Activated T-cell treated with anti-CD3 and anti-CD28 coated beads for 24 hours (primary cell): Measurements from ENCODE around the gene KRT71.

Experiments
- DNase-seq: peaks from one replicate; pipeline ENCODE4 v3.0.0-alpha.2; 2020; ENCODE audit warnings: low read depth

KRT71 gene

DNA sequence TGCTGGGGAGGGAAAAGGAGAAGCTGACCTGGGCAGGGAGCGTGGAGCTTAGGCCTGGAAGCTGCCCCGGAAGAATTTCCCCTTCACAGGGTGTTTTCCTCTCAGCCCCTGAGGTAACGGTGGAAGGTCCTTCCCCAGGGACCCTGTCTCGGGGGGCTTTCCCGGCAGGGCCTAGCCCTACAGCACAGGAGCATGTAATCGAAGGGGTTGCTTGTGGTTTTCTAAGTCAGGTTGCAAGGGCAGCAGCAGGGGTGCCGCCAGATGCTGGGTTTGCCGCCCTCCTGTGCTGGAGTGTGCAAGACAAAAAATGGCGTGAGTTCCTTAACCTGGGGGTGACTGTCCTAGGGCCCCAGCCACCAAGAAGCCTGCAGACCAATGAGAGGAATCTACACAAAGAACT, 22.3 kb upstream of the KRT71 start:
- no peak for DNase-seq

DNA sequence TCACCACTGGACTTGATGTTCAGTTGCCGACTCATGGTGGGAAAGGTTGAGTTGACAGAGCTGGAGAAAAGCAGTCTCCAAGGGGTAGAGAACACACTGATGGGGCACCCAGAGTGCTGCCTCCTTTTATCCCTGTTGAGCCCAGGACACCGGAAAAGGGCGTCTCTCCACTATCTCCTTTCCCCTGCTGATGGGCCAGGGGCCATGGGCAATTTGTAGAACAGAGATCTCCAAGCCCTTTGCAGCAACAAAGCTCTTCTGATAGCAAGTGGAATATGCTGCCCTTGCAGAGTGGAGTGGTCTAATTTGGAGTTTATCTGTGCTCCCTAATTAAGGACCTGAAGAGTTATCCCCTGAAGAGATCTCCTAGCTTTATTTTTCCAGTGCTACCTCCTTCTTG, 20.8 kb upstream of the KRT71 start, which contains the start of gene KRT74:
TSS of gene KRT74 (minus strand) at position 101 of the 400 bp plus-strand sequence. CDS start at position 35, 66 bp downstream.
- no peak for DNase-seq

DNA sequence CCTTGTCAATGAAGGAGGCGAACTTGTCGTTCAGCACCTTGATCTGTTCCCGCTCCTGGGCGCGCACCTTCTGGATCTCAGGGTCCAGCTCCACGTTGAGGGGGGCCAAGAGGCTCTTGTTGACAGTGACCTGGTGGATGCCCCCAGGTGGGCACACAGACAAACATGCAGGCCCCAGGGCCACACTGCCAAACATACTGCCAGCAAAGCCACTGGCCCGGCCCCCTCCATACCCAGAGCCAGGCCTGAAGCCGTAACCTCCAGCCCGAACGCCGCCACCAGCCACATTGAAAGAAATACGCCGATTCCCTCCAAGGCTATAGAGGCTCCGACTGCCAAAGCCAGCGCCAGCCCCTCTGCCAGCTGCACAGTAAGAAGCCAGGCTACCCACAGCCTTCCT, 20.4 kb upstream of the KRT71 start:
- DNase-seq = no peak

DNA sequence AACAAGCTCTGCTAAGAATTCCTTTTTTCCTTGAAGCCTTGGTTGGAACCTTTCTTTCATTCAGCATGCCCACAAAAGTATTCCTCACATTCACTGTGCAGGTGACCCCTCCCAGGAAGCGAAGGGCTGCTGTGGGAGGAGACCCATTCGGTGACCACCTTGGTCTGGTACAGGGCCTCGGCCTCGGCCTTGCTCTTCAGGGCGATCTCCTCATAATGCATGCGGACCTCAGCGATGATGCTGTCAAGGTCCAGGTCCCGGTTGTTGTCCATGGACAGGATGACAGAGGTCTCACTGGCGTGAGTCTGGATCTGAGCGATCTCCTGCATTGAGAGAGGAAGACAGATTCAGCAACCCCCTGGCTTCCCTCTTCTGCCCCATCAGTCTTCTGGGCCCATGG, 17.6 kb upstream of the KRT71 start:
- no peak for DNase-seq

DNA sequence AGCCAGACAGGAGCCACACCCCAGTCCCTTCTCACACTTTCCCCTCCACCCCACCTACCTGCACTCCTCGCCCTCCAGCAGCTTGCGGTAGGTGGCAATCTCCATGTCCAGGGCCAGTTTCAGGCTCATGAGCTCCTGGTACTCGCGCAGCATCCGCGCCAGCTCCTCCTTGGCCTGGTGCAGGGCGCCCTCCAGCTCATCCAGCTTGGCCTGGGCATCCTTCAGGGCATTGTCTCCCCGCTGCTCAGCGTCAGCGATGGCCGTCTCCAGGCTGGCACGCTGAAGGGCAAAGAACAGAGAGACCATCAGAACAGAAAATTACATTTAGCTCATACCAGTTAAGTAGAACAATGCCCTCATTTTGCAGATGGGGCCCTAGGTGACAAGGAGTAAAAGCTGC, 15.2 kb upstream of the KRT71 start:
- DNase-seq = no peak

DNA sequence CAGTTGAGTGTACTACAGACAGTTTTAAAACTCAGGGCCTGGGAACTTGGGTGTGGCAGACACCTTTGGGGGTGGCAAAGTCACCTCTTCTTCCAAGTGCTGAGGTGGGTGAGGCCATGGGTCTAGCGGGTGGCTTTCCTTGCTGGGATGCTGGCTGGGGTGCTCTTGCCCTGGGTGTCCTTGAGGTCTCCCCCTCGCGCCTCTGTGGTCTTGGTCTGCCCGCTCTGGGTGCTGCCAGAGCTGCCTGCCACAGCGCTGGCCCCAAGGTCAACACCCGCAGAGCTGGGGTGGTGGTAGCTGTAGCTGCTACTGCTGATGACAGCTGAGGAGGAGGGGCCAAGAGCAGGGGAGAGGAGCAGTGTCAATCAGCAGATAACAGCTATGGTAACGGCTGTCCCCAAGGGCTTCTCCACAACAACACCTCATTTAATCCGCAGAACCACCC, 13.9 kb upstream of the KRT71 start:
- no peak for DNase-seq

DNA sequence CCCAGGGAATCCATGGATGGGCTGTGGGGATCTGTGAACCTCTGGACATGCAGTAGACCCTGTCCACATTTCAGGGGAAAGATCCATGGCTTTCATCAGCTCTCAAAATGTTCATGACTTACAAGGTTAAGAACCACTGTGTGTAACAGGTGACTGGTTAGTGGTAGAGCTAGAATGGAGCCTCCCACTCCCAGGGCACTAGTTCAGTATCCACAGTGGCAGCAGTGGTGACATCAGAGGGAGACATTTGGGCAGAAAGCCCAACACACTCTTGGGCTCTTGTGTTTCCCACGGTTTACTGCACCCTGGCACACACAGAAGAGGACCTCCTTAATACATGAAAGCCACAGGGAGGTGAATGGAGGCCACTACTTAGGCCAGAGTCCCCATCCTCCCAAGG, 11.6 kb upstream of the KRT71 start:
- no peak for DNase-seq

DNA sequence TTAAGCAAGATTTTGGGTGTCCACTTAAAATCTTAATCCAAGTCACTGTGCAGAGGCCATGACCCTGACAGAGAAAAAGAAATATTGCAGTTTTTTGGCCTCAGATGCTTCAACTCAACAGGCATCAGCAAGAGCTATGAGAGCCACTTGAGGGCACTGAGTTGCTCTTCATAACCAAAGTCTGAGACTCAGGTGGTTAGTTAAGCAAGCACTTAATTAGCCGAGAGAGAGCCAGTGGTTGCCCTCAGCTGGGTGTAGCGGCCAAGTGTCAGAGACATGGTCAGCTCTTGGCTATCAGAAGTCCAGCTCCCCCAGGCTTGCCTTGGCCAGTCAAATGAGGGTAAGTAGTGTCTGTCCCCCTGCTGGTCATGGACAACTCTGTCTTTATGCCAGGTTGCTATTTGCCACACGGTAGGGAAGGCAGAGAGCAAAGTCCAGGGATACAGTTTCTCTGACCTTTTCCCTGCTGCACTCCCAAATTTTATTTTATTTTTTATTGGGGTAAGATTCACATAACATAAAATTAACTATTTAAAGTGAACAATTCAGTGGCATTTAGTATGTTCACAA, 9.0 kb upstream of the KRT71 start:
- DNase-seq = no peak

DNA sequence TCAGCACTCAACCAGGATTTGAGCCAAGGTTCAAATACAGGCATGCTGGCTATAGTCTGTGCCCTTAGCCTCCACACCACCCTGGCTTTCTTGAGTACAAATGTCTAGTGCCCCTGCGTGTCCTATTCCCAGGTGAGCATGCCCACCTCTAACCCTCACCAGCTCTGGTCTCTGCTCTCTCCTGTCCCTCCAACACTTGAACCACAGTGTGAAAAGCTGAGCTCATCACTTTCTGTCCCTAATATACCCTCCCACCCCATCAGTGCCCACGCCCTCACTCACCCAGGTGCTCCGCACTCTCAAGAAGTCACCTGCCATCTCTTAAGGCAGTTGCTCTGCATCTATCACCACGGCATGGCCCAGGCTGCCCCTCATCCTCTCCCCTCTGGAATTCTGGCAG, 7.0 kb upstream of the KRT71 start:
- no peak for DNase-seq

DNA sequence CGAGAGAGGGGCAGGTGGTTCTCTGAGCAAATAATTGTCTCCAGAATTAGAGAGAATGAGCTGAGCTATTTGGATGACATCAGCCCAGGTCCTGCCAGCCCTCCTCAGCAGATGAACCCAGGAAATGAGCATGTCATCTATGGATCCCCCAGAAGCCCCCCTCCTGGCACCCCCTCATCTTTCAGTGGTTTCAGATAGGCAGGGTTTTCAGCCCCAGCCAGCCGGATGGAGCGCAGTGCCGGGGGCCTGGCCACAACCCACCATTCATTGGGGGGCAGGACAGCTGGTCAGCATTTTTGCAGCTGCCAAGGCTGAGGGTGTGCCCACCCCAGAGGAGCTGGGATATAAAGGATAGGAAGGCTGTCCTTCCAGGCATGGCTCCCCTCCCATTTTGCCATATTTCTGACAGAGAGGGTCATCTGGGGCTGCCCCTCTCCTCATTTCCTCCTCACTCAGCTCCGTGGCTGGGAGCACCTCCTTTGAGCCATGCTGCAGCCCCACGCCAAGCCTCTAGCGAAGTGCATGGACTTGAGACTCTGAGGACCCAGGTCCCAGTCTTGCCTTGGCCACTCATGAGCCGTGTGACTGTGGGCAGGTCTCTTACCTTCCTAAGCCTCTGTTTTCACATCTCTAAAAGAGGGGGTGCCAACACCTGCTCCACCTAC, 6.0 kb upstream of the KRT71 start:
- no peak for DNase-seq

DNA sequence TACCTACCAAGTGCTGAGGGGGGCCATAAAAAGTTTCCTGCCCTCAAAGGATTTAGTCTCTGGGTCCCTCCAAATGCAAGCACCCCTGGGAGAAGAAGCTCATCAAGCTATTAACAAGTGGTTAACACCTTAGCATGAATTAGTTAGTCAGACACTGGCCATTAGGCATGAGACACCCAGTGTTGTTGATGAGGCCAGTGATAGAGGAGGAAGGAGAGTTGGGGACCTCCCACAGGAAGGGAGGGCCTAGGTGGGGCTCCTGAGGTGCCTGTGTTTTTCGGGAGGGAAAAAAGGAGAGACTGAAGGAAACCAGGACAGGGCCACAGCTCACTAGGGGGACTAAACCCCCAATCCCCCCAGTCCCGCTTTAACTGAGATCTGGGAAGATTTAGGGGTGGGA, 4.5 kb upstream of the KRT71 start:
- no peak for DNase-seq

DNA sequence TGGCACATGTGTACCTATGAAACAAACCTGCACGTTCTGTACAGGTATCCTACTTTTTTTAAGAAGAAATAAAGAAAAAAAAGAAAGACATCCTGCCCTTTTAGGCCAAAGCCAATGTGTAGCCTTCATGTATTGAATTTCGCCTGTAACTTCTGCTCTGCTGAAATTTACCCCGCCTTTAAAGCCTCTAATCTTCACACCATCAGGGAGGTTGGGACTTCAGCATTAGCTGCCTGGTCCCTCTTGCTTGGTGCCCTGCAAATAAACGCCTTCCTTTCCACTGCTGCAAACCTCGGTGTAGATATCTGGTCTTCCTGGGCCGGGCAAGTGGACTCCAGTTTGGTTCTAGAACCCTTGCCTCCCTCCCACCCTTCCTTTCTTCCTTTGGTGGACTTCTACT, 2.6 kb upstream of the KRT71 start:
- no peak for DNase-seq

DNA sequence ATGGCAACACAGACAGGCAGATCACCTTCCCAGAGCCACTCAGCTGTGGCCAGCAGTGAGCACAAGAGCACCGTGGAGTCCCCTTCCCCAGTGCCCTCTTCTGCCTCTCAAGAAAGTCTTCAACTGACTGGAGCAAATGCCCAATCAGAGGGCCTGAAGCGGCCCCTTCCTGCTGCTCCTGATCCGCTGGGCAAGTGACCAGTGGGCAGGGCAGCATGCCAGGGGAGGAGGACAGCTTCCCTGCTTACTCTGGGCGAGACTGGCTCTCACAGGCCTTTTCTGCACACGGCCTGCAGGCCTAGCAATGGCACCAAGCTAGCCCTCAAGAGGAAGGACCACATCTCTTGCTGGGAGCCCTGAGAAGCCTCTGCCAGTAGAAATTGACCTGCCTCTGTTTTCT, 890 bp downstream of the KRT71 start:
- no peak for DNase-seq

DNA sequence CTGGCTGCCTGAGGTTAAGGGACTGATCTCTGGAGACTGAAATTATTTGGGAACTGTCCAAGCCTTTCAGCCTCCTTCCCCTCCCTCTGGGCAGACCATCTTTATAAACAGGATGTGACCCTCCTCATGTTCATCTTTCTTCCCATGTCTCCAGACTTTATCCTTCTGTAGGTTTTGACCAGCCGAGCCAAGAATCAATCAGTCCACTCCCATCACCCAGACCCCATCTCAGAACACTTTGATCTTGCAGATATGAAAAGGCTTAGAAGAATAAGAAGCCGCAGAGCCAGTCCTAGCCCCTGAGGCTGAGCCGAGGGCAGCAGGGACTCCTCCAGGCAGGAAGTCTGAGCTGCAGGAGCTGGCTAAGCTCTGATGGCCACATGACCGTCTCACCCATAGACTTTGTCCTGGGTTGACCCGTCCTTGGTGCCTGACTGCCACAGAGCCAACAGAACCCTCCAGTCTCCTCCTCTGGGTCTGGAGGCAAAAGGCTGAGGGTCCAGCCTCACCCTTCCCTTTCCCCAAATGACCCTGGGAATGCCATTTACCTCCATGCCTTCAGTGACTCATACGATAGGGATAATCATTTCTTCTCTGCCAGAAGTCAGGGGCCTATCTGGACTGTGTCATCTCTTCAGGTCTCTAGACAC, 1.6 kb downstream of the KRT71 start:
- DNase-seq = no peak

DNA sequence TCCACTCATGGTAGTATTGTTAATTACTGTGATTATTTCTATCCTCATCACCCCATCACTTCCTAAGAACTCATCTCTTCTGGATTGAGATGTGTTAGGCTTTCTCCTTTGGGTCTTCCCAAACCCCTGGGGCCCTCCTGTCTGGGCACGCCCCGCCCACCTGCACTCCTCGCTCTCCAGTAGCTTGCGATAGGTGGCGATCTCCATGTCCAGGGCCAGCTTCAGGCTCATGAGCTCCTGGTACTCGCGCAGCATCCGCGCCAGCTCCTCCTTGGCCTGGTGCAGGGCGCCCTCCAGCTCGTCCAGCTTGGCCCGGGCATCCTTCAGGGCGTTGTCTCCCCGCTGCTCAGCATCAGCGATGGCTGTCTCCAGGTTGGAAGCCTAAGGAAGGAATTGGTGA, 6.8 kb downstream of the KRT71 start:
- no peak for DNase-seq

DNA sequence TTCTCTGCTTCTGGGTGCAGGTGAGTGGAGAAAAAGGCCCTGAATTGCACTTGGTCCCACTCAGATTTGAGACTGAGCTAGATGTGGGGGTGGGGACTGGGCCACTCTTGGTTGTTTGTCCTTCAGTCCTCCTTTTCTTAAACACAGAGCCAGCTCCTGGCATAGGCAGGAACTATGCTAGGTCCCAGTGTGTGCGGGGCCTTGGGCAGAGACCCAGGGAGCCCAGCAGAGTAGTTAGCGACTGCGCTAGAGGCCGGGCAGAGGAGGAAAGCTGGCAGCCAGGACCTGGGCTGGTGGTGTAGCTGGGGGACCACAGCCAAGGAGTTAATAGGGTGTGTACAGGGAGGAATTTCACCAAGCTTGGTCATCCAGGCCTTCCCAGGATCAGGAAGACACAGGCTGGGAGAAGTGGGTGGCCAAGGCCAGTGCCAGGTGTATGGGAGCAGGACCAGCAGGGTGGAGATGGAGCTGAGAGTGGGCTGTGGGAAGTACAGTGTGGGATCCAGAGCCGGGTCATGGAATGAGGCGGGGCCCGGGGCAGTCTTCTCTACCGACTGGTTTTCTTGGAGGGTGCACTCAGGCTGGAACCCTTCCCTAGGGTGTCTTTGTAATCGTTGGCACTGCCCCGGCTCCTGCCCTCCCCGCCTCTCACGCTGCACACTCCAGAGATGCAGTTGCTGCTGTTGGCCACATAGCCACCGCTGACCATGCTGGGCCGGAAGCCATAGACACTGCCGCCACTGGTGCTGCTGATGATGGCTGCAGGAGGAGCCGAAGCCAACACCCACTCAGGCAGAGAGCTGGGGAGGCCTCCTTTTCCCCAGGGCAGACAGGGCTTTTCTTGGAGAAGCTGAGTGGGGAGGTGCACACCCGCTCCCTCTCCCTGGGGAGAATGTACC, 8.7 kb downstream of the KRT71 start:
- no peak for DNase-seq

DNA sequence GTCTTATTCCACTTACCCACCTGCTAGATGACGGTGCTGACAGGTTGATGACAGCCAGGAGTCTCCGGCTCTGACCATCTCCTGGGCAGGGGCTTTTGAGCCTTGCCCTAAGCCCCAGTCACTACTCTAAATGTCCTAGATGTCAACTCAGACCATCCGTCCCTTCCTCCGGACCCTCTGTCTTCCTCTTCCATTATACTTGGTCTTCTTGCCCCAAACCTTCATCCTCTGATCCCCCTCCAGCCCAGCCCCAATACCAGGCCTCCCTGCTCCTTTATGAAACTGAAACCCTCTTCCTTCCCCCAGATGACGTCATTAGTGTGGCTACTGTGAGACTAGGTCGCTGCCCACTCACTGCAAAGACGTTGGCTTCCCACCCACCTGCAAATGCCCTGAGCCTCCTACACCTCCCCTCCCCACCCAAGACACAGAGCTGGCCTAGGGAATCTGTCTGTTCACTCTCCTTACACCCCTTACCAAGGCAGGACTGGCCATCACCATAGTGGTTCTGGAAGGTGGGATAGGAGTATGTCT, 10.1 kb downstream of the KRT71 start:
- DNase-seq = no peak

DNA sequence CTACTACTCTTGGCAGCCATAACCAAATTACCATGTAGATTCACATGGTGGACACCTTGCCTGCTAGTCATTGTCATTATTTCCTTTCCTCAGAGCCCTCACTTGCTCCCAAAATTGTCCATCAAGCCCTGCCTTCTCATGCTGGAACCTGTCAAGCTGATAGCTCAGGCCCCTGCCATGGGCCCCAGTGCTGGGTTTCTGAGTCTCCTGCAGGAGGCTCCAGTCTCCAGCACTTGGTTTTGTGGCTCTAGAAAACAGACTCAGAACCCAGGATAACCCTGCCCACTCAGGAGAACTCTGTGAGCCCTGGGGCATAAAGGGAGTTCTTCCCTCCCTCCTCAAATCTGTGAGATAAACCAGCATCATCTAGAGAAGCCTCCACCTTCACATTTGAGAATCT, 10.8 kb downstream of the KRT71 start:
- DNase-seq = no peak

DNA sequence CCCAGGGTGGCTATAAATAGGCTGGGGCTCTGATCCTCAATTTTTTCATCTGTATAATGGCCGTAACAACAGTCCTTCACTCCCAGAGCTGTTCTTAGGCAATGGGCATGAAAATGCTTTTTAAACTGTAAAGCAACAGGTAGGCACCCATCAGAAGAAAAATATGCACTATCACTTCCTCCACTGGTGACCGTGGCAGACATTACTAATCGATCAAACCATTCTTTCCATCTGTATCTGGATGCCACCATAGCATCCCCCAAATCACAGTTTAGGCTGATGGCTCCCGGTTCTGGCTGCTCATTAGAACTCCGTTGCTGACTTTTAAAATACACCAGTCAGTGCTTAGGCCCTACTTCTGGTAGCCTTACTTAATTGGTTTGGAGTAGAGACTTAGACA, 11.2 kb downstream of the KRT71 start:
- no peak for DNase-seq

DNA sequence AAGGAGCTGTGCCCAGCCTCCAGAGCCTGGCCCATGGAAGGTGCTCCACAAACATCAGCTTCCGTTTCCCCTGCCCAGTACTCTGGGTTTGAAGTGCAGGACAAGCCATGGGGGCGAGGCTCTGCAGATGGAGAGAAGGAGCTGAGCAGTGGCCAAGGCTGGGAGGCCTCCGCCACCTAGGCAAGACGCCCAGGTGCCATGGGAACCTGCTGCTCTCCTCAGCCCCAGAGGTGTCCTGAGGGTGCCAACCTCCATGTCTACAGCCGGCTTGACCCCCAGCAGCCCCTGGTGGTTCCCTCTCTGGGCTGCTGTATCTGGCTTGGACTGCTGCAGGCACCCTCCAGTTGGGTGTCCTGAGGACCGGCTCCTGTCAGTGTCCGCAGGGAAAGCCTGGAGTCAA, 12.4 kb downstream of the KRT71 start:
- DNase-seq = no peak

DNA sequence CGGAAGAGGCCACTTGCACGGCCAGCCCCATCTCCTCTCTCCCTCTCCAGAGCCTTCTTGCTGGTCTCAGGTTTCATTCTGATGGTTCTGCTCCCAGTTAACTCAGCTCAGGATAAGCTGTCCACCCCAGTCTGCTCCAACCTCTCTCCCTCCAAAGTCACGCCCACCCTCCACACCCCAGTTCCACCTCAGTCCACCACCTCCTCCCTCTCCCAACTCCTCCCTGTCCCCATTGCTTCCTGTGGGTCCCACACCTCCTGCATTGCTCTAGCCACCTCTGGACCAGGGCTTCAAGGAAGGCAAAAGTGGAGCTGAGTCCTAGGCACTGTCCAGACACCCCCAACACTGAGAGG, 13.1 kb downstream of the KRT71 start:
- DNase-seq = no peak

DNA sequence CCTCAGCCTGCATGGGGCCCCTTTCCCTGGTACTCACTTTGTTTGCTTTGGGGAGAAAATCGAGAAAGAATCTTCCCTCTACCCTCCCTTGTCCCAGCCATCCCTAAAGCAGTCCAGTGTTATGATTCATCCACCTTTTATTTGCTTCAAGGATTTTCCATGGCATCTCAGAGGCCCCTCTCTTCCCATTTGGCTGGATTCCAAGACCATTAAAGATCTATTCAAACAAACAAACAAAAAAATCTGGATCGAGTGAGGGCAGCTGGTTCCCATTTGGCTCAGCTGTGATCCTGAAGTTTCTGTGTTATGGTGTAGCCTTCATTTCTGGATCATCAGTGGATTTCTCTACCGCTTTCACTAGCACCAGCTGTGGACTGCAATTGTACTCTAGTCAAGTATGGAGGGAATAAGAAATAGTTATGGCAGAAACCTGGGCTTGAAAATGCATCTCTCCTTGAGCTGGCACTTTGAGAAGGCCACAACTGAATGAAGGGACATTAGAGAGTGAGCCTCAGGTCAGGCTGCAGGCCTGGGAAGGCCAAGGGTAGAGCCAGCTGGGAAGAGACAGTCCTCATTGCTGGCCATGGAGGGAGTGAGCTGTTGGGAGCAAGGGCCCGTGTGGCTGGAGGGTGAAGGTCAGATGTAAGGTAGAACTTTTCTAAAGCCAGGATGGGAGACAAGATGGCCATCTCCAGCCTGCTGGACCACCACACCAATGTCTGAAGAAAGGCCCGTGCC, 13.7 kb downstream of the KRT71 start:
- DNase-seq = no peak
